Right lobe of liver (tissue), 4 donors: Measurements from ENCODE around the gene BCL2L15.

Experiments
- POLR2A ChIP-seq: fragments of 450-650 bp; IDR thresholded peaks from one replicate; pipeline ENCODE4 v1.6.1; 2017; ENCODE audit warnings: antibody characterized with exemption, mild to moderate bottlenecking
- TF ChIP-seq, protein P1 (sequence below), 4 donors: fragments of 200-600 bp in 3 of 4; fragments of 450-650 bp in 1 of 4; IDR thresholded peaks; one replicate each; pipeline versions ENCODE4 v1.5.1 to v1.8.0; 2016 to 2022; ENCODE audit warnings: antibody characterized with exemption in 4 of 4, mild to moderate bottlenecking in 2 of 4
- donor health status: DM: no; HTN: no; CAD: no.
- donor health status: DM: no; HTN: no; CAD: no.
- donor health status: DM: no; HTN: yes; CAD: no.

DNA sequence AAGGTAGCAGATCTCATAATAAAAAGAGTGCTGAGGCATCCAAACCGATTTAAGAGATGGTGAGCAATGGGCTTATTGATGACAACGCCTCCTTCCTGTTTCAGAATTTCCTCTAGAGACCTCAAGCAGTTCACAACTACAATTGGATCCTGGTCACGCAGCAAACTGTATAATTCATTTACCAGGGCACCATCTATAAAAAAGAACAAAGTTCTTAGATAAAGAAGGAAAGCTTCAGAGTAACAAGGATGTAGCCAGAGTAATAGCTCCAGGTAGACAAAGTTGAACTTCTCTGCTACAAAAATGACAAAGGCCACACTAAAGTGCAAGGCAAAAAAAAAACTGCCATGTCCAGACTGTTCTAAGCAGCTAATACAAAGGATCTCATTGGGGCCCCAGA is 13.8 kb upstream of the BCL2L15 start:
- TF ChIP-seq POLR2A, result no peak
- TF ChIP-seq, protein P1, sequence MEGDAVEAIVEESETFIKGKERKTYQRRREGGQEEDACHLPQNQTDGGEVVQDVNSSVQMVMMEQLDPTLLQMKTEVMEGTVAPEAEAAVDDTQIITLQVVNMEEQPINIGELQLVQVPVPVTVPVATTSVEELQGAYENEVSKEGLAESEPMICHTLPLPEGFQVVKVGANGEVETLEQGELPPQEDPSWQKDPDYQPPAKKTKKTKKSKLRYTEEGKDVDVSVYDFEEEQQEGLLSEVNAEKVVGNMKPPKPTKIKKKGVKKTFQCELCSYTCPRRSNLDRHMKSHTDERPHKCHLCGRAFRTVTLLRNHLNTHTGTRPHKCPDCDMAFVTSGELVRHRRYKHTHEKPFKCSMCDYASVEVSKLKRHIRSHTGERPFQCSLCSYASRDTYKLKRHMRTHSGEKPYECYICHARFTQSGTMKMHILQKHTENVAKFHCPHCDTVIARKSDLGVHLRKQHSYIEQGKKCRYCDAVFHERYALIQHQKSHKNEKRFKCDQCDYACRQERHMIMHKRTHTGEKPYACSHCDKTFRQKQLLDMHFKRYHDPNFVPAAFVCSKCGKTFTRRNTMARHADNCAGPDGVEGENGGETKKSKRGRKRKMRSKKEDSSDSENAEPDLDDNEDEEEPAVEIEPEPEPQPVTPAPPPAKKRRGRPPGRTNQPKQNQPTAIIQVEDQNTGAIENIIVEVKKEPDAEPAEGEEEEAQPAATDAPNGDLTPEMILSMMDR (IDR thresholded peaks at IDR 0.05), result no peak
